Left ventricle myocardium inferior (tissue), 1 donor: ENCODE measurements around the gene ZNF556. TPM values are rescaled to one million over a fixed set of nuclear protein-coding genes. Genes with fewer than 3 reads are reported as not detected.
A peak's percentile ranks its signal among the peaks of the same experiment; 100 is the strongest.
"Not testable (repeated sequence)": the region's sequence is repeated elsewhere in the genome, so short reads cannot be mapped to it uniquely, and the experiment has no call there.

Experiments used
- DNase-seq: peaks from one replicate; pipeline ENCODE4 v3.0.0-alpha.2; 2020
- H3K27ac ChIP-seq: fragments of 200-600 bp; replicated peaks from 2 replicates; pipeline ENCODE4 v1.8.0; 2021
- H3K27me3 ChIP-seq: fragments of 200-600 bp; 2 replicates; pipeline ENCODE4 v1.8.0; 2021; ENCODE audit warnings: low read depth
- H3K36me3 ChIP-seq: fragments of 200-600 bp; 2 replicates; pipeline ENCODE4 v1.8.0; 2021
- H3K4me1 ChIP-seq: fragments of 200-600 bp; 2 replicates; pipeline ENCODE4 v1.8.0; 2021
- H3K4me3 ChIP-seq: fragments of 200-600 bp; 2 replicates; pipeline ENCODE4 v1.8.0; 2021; ENCODE audit warnings: mild to moderate bottlenecking, moderate library complexity
- H3K9me3 ChIP-seq: fragments of 200-600 bp; replicated peaks from 2 replicates; pipeline ENCODE4 v1.8.0; 2021
- CTCF ChIP-seq: fragments of 200-600 bp; IDR thresholded peaks from 2 replicates; pipeline ENCODE4 v1.8.0; 2021; ENCODE audit warnings: antibody characterized with exemption, mild to moderate bottlenecking, borderline replicate concordance
- intact Hi-C: fragments of 100-400 bp; cut with micrococcal nuclease; formaldehyde crosslinking; loops from one replicate; pipeline ENCODE4 v1.11.0; 2022
- total RNA-seq: library from RNA; stranded (reverse); fragmentation: NEBNext Ultra II Directional; extraction: Animal tissue kit (Norgen Biotek cat#: 25700); gene quantifications from one replicate; pipeline ENCODE4 v1.2.1, GENCODE V29; 2021
- donor health status: DM: no; HTN: yes; CAD: no; lungs with severe emphysema.

The ZNF556 gene
- total RNA-seq, 1 donor from 2014 or later, result not detected

- Histone ChIP-seq H3K4me1 (no peaks in the 10 kb centered on the region), H3K9me3 (no peaks in the 10 kb centered on the region), H3K36me3 (no peaks in the 10 kb centered on the region), H3K4me3 (no peak overlapping the region), H3K27me3 (no peaks in the 10 kb centered on the region), H3K27ac (no peak overlapping the region)
- intact Hi-C loops, result loop anchor here (10.0 kb wide), 1 partner anchor 225 kb away; no protein-coding TSS in a partner anchor
- DNase-seq, result no peak
- no peak for TF ChIP-seq CTCF
These were observed 2.5 kb downstream of the ZNF556 start for GRCh38 chr19:2869618-2870017.

- H3K36me3 ChIP-seq, DNase-seq, H3K4me3 ChIP-seq, H3K27me3 ChIP-seq, H3K4me1 ChIP-seq, H3K27ac ChIP-seq: not testable (repeated sequence)
- H3K9me3 ChIP-seq, result peaks cover 18% of the 10 kb centered on the region
- TF ChIP-seq CTCF, result peak; percentile 33
- intact Hi-C loops, result loop anchor here (10.0 kb wide), 1 partner anchor 227 kb away; no protein-coding TSS in a partner anchor
These were observed 5.0 kb downstream of the ZNF556 start for GRCh38 chr19:2872175-2872574.

- H3K4me3 ChIP-seq, result no peak overlapping the region
- TF ChIP-seq CTCF, result no peak
- no peak for DNase-seq
- peaks cover 39% of the 10 kb centered on the region for H3K9me3 ChIP-seq
- no peaks in the 10 kb centered on the region for H3K27me3 ChIP-seq
- intact Hi-C loops, result loop anchor here (10.0 kb wide), 1 partner anchor 233 kb away; no protein-coding TSS in a partner anchor
- H3K27ac ChIP-seq, result no peak overlapping the region
- no peaks in the 10 kb centered on the region for H3K4me1 ChIP-seq
- no peaks in the 10 kb centered on the region for H3K36me3 ChIP-seq
These were observed 10.5 kb downstream of the ZNF556 start for GRCh38 chr19:2877398-2878331.

- Histone ChIP-seq H3K27me3 (no peaks in the 10 kb centered on the region), H3K36me3 (no peaks in the 10 kb centered on the region), H3K9me3 (peaks cover 5% of the 10 kb centered on the region), H3K27ac (no peak overlapping the region), H3K4me1 (no peaks in the 10 kb centered on the region), H3K4me3 (no peak overlapping the region)
- intact Hi-C loops, result no loop called here
- no peak for TF ChIP-seq CTCF
- DNase-seq, result no peak
These were observed 16.7 kb downstream of the ZNF556 start for GRCh38 chr19:2883686-2884439.

- Histone ChIP-seq H3K9me3 (no peaks in the 10 kb centered on the region), H3K27ac (no peak overlapping the region), H3K36me3 (no peaks in the 10 kb centered on the region), H3K4me1 (no peaks in the 10 kb centered on the region), H3K4me3 (no peak overlapping the region), H3K27me3 (no peaks in the 10 kb centered on the region)
- DNase-seq, result no peak
- TF ChIP-seq CTCF, result no peak
- intact Hi-C loops, result no loop called here
These were observed 18.6 kb downstream of the ZNF556 start for GRCh38 chr19:2885736-2886135.
